Pancreas (tissue), 10 donors: ENCODE results near the gene MADD. TPM values are rescaled to one million over a fixed set of nuclear protein-coding genes. Genes with fewer than 3 reads are reported as not detected.
A peak's percentile ranks its signal among the peaks of the same experiment; 100 is the strongest.

Source experiments
- ATAC-seq, 4 donors: fragments of 200-7000 bp; cut with Tn5 transposase; one replicate each; pipeline versions ENCODE4 v1.8.0 to v1.9.1; 2020; ENCODE audit warnings: mild to moderate bottlenecking in 4 of 4, moderate library complexity in 4 of 4
- DNase-seq, 6 donors: peaks; one replicate each; pipeline ENCODE4 v3.0.0-alpha.2; 2020
- FAIRE-seq: peaks from 2 replicates; lab custom pipeline; 2012; peaks lifted over from hg19 to GRCh38; lab: Jason Lieb, UNC
- H3K27ac ChIP-seq, 4 donors: fragments of 200-600 bp; sonication (generic); 1 replicate in 3 of 4; 2 replicates in 1 of 4; pipeline versions ENCODE4 v1.5.0 to v1.8.0; 2020
- H3K27me3 ChIP-seq, 4 donors: fragments of 200-600 bp; one replicate each; pipeline ENCODE4 v1.8.0; 2021
- H3K36me3 ChIP-seq, 3 donors: fragments of 200-600 bp; sonication (generic) in 1 of 3; one replicate each; pipeline versions ENCODE4 v1.5.0 to v1.8.0; 2020 to 2021
- H3K4me1 ChIP-seq, 3 donors: fragments of 200-600 bp; one replicate each; pipeline ENCODE4 v1.8.0; 2021
- H3K4me3 ChIP-seq, 4 donors: fragments of 200-600 bp; sonication (generic) in 2 of 4; one replicate each; pipeline versions ENCODE4 v1.5.0 to v1.8.0; 2020 to 2021
- H3K9me3 ChIP-seq, 4 donors: fragments of 200-600 bp; one replicate each; pipeline ENCODE4 v1.8.0; 2021
- WGBS, 2 donors: extraction: QIAGEN DNeasy Blood & Tissue Kit; methylation state at CpG; one replicate each; pipeline ENCODE4 v1.1.7; 2013; 5-methylcytosine and 5-hydroxymethylcytosine counted together
- intact Hi-C, 3 donors: fragments of 100-400 bp; cut with DNase I; formaldehyde crosslinking; loops; one replicate each; pipeline versions ENCODE4 v1.11.1 to v1.14.2; 2022
- polyA plus RNA-seq, 2 donors: library from polyadenylated mRNA; stranded (reverse); fragments of 200-250 nt; gene quantifications; one replicate each; pipeline ENCODE4 v1.2.3, GENCODE V29; 2013
- total RNA-seq, 6 donors: library from RNA; stranded (reverse); fragmentation: NEBNext Ultra II Directional in 4 of 6; extraction: Animal tissue kit (Norgen Biotek cat#: 25700) in 4 of 6; gene quantifications; one replicate each; pipeline versions ENCODE4 v1.2.1 to v1.2.4, GENCODE V29; 2021 to 2023
- TF ChIP-seq, protein P1 (sequence below), 4 donors: fragments of 200-600 bp; sonication (generic) in 3 of 4; IDR thresholded peaks; one replicate each; pipeline versions ENCODE4 v1.5.0 to v1.8.0; 2021; ENCODE audit warnings: antibody characterized with exemption in 4 of 4
- donor health status: healthy with polysubstance abuse.
- donor health status: DM: no; HTN: no; CAD: no; lungs with moderate emphysema.
- donor health status: DM: no; HTN: no; CAD: no.
- donor health status: control.
- donor health status: control.
- donor health status: Bipolar disorder and iron deficiency.
- donor health status: DM: yes; HTN: yes; CAD: no.
- donor health status: DM: no; HTN: no; CAD: no.
- donor health status: DM: no; HTN: no; CAD: no.
- donor health status: DM: yes; HTN: yes; CAD: no.

MADD gene
- total and polyA plus RNA-seq, 8 donors: 15.0 to 36.9 (median 21.3) TPM

GRCh38 chr11:47244448-47245350 lies 25.2 kb upstream of the MADD start:
- intact Hi-C loops: no loop called here
- no peaks in the 10 kb centered on the region for H3K27me3 ChIP-seq
- 92 to 97% methylated on average over 23 of the region's 23 CpGs for WGBS, 2 donors
- ATAC-seq (peak in 2 of 4 donors; percentile 6 to 7), FAIRE-seq (no peak), DNase-seq (peak in 1 of 6 donors; percentile 70)
- no peak overlapping the region for H3K4me3 ChIP-seq
- H3K36me3 ChIP-seq: peaks cover 2 to 59% (median 30%) of the 10 kb centered on the region in 3 donors
- TF ChIP-seq, protein P1, sequence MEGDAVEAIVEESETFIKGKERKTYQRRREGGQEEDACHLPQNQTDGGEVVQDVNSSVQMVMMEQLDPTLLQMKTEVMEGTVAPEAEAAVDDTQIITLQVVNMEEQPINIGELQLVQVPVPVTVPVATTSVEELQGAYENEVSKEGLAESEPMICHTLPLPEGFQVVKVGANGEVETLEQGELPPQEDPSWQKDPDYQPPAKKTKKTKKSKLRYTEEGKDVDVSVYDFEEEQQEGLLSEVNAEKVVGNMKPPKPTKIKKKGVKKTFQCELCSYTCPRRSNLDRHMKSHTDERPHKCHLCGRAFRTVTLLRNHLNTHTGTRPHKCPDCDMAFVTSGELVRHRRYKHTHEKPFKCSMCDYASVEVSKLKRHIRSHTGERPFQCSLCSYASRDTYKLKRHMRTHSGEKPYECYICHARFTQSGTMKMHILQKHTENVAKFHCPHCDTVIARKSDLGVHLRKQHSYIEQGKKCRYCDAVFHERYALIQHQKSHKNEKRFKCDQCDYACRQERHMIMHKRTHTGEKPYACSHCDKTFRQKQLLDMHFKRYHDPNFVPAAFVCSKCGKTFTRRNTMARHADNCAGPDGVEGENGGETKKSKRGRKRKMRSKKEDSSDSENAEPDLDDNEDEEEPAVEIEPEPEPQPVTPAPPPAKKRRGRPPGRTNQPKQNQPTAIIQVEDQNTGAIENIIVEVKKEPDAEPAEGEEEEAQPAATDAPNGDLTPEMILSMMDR (IDR thresholded peaks at IDR 0.05): no peak
- H3K9me3 ChIP-seq: no peaks in the 10 kb centered on the region
- H3K4me1 ChIP-seq: peaks cover 0 to 11% (median 5%) of the 10 kb centered on the region in 3 donors
- no peak overlapping the region for H3K27ac ChIP-seq

GRCh38 chr11:47245611-47246357 lies 24.1 kb upstream of the MADD start:
- no peak overlapping the region for H3K4me3 ChIP-seq
- 80 to 84% methylated on average over 11 of the region's 11 CpGs for WGBS, 2 donors
- no peak overlapping the region for H3K27ac ChIP-seq
- ATAC-seq: no peak
- intact Hi-C loops: no loop called here
- DNase-seq: no peak
- TF ChIP-seq, protein P1 (IDR thresholded peaks at IDR 0.05): no peak
- peaks cover 0 to 11% (median 5%) of the 10 kb centered on the region in 3 donors for H3K4me1 ChIP-seq
- H3K9me3 ChIP-seq: no peaks in the 10 kb centered on the region
- H3K27me3 ChIP-seq: no peaks in the 10 kb centered on the region
- no peak for FAIRE-seq
- H3K36me3 ChIP-seq: peaks cover 1 to 48% (median 29%) of the 10 kb centered on the region in 3 donors

DNA sequence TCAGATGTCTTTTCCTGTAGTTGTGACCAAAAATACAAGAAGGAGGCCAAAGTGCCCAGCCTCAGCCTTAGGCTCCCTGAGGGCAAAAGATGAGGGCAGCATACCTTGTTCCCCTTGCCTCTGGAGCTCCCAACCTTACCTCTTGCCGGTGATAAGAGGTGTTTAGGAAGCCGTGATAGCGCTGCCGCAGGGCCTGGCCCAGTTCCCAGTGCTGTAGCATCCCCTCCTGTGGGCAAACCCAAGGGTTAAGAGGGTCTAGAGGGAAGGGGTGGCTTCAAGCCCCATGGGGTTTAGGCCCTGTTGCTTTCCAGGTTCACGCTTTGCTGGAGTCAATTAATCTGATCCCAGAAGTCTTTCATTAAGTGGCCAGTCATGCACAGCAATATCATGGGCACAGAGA lies 22.4 kb upstream of the MADD start:
- FAIRE-seq (no peak), DNase-seq (peak in 1 of 6 donors; percentile 50), ATAC-seq (no peak)
- peaks cover 0 to 11% (median 5%) of the 10 kb centered on the region in 3 donors for H3K4me1 ChIP-seq
- TF ChIP-seq, protein P1 (IDR thresholded peaks at IDR 0.05): no peak
- H3K9me3 ChIP-seq: no peaks in the 10 kb centered on the region
- 44 to 53% methylated on average over 5 of the region's 5 CpGs for WGBS, 2 donors
- no peak overlapping the region for H3K27ac ChIP-seq
- H3K27me3 ChIP-seq: no peaks in the 10 kb centered on the region
- H3K4me3 ChIP-seq: peak overlapping the region; percentile 54 to 88 (median 80)
- H3K36me3 ChIP-seq: peaks cover 0 to 31% (median 14%) of the 10 kb centered on the region in 3 donors
- intact Hi-C loops: no loop called here

GRCh38 chr11:47248304-47248663 lies 21.6 kb upstream of the MADD start:
- Histone ChIP-seq H3K9me3 (no peaks in the 10 kb centered on the region), H3K36me3 (peaks cover 0 to 23% (median 12%) of the 10 kb centered on the region in 3 donors), H3K27me3 (no peaks in the 10 kb centered on the region), H3K4me3 (peak overlapping the region; percentile 54 to 88 (median 80)), H3K27ac (peak overlapping the region; percentile 70 to 88 (median 82)), H3K4me1 (peaks cover 0 to 11% (median 5%) of the 10 kb centered on the region in 3 donors)
- FAIRE-seq (no peak), ATAC-seq (peak; percentile 44 to 60 (median 56)), DNase-seq (no peak)
- intact Hi-C loops: no loop called here
- TF ChIP-seq, protein P1 (IDR thresholded peaks at IDR 0.05): no peak
- WGBS, 2 donors: 0% methylated on average over 7 of the region's 7 CpGs
